Peyer's patch (tissue), 4 donors: ENCODE data around the gene MACC1.

ENCODE experiments used
- CTCF ChIP-seq, 6 experiments: fragments of 450-650 bp in 4 of 6; fragments of 200-600 bp in 2 of 6; sonication (generic) in 1 of 6; IDR thresholded peaks; one replicate each; pipeline ENCODE4 v1.5.1; 2017 to 2019; ENCODE audit warnings: antibody characterized with exemption in 6 of 6, mild to moderate bottlenecking in 3 of 6, moderate library complexity in 1 of 6
- POLR2A ChIP-seq, 2 donors: fragments of 450-650 bp; IDR thresholded peaks; one replicate each; pipeline ENCODE4 v1.5.1; 2017; ENCODE audit warnings: antibody characterized with exemption in 2 of 2, mild to moderate bottlenecking in 2 of 2, moderate library complexity in 2 of 2

- TF ChIP-seq CTCF (IDR thresholded peaks at IDR 0.05) (no peak), POLR2A (IDR thresholded peaks at IDR 0.05) (no peak)
Measured at GRCh38 chr7:20128001-20128400, 89.2 kb downstream of the MACC1 start.
